Measurements from ENCODE around the gene ANO4.
"Not testable (repeated sequence)": the region's sequence is repeated elsewhere in the genome, so short reads cannot be mapped to it uniquely, and the experiment has no call there.

The ANO4 gene

GRCh38 chr12:101047652-101048051 lies 253.1 kb downstream of the ANO4 start:
- no peak for DNase-seq

GRCh38 chr12:101050631-101051030 lies 256.1 kb downstream of the ANO4 start:
- DNase-seq, result no peak

GRCh38 chr12:101051151-101051550 lies 256.6 kb downstream of the ANO4 start:
- no peak for DNase-seq

- DNase-seq, result no peak
Measured at GRCh38 chr12:101051901-101052550, 257.4 kb downstream of the ANO4 start.

GRCh38 chr12:101053203-101053602 lies 258.6 kb downstream of the ANO4 start:
- no peak for DNase-seq

GRCh38 chr12:101055940-101056339 lies 261.4 kb downstream of the ANO4 start:
- DNase-seq, result no peak

- DNase-seq, result not testable (repeated sequence)
Measured at GRCh38 chr12:101062508-101062907, 267.9 kb downstream of the ANO4 start.

GRCh38 chr12:101064721-101065120 lies 270.1 kb downstream of the ANO4 start:
- DNase-seq, result no peak

GRCh38 chr12:101066489-101066888 lies 271.9 kb downstream of the ANO4 start:
- DNase-seq, result no peak

- DNase-seq, result no peak
Measured at GRCh38 chr12:101068402-101068801, 273.8 kb downstream of the ANO4 start.

- no peak for DNase-seq
Measured at GRCh38 chr12:101068836-101069235, 274.3 kb downstream of the ANO4 start.

- DNase-seq, result no peak
Measured at GRCh38 chr12:101074940-101075680, 280.5 kb downstream of the ANO4 start.

- DNase-seq, result no peak
Measured at GRCh38 chr12:101076921-101077320, 282.3 kb downstream of the ANO4 start.

GRCh38 chr12:101077791-101078528 lies 283.4 kb downstream of the ANO4 start:
- DNase-seq, result no peak

GRCh38 chr12:101078536-101079285 lies 284.1 kb downstream of the ANO4 start:
- DNase-seq, result no peak

- DNase-seq, result no peak
Measured at GRCh38 chr12:101082706-101083105, 288.1 kb downstream of the ANO4 start.

- no peak for DNase-seq
Measured at GRCh38 chr12:101086490-101087135, 292.0 kb downstream of the ANO4 start.

GRCh38 chr12:101087920-101088319 lies 293.3 kb downstream of the ANO4 start:
- no peak for DNase-seq

- no peak for DNase-seq
Measured at GRCh38 chr12:101089271-101089670, 294.7 kb downstream of the ANO4 start.

- DNase-seq, result not testable (repeated sequence)
Measured at GRCh38 chr12:101090222-101090621, 295.6 kb downstream of the ANO4 start.

GRCh38 chr12:101097829-101098580 lies 303.4 kb downstream of the ANO4 start:
- no peak for DNase-seq
